Measurements from ENCODE around the gene TBC1D2.

Gene TBC1D2

GRCh38 chr9:98262056-98262455 lies 6.6 kb upstream of the TBC1D2 start:
- no peak overlapping the region for H3K27ac ChIP-seq (ENCODE audit: insufficient read depth, low read length, poor library complexity, severe bottlenecking)
- DNase-seq: no peak
- H3K9me3 ChIP-seq (ENCODE audit: control insufficient read depth, low read length): no peaks in the 10 kb centered on the region
- no peak overlapping the region for H3K4me3 ChIP-seq (ENCODE audit: insufficient read depth, low read depth, low read length, poor library complexity, severe bottlenecking)
- H3K4me1 ChIP-seq (ENCODE audit: control insufficient read depth, insufficient read depth, low read length, poor library complexity, severe bottlenecking): no peaks in the 10 kb centered on the region
- H3K27me3 ChIP-seq (replicated peaks; ENCODE audit: control insufficient read depth, insufficient read depth, low read length, poor library complexity, severe bottlenecking): no peaks in the 10 kb centered on the region
- H3K36me3 ChIP-seq (ENCODE audit: control insufficient read depth, insufficient read depth, low read length): no peaks in the 10 kb centered on the region

- no peak overlapping the region for H3K27ac ChIP-seq (ENCODE audit: insufficient read depth, low read length, poor library complexity, severe bottlenecking)
- DNase-seq: no peak
Measured at GRCh38 chr9:98260635-98261034, 5.2 kb upstream of the TBC1D2 start.

GRCh38 chr9:98259791-98260190 lies 4.3 kb upstream of the TBC1D2 start:
- H3K4me1 ChIP-seq (ENCODE audit: control insufficient read depth, insufficient read depth, low read length, poor library complexity, severe bottlenecking): peaks cover 8% of the 10 kb centered on the region
- no peak overlapping the region for H3K27ac ChIP-seq (ENCODE audit: insufficient read depth, low read length, poor library complexity, severe bottlenecking)
- no peak overlapping the region for H3K4me3 ChIP-seq (ENCODE audit: insufficient read depth, low read depth, low read length, poor library complexity, severe bottlenecking)
- no peaks in the 10 kb centered on the region for H3K27me3 ChIP-seq (replicated peaks; ENCODE audit: control insufficient read depth, insufficient read depth, low read length, poor library complexity, severe bottlenecking)
- DNase-seq: no peak
- H3K36me3 ChIP-seq (ENCODE audit: control insufficient read depth, insufficient read depth, low read length): no peaks in the 10 kb centered on the region
- no peaks in the 10 kb centered on the region for H3K9me3 ChIP-seq (ENCODE audit: control insufficient read depth, low read length)

More at GRCh38 chr9:98260635-98261034, 5.2 kb upstream of the TBC1D2 start:
- no peaks in the 10 kb centered on the region for H3K36me3 ChIP-seq (ENCODE audit: control insufficient read depth, insufficient read depth, low read length)
- H3K9me3 ChIP-seq (ENCODE audit: control insufficient read depth, low read length): no peaks in the 10 kb centered on the region
- peaks cover 5% of the 10 kb centered on the region for H3K4me1 ChIP-seq (ENCODE audit: control insufficient read depth, insufficient read depth, low read length, poor library complexity, severe bottlenecking)
- no peaks in the 10 kb centered on the region for H3K27me3 ChIP-seq (replicated peaks; ENCODE audit: control insufficient read depth, insufficient read depth, low read length, poor library complexity, severe bottlenecking)
- H3K4me3 ChIP-seq (ENCODE audit: insufficient read depth, low read depth, low read length, poor library complexity, severe bottlenecking): no peak overlapping the region

GRCh38 chr9:98256756-98257155 lies 1.3 kb upstream of the TBC1D2 start:
- Histone ChIP-seq H3K27ac (ENCODE audit: insufficient read depth, low read length, poor library complexity, severe bottlenecking) (peak overlapping the region; percentile 74), H3K36me3 (ENCODE audit: control insufficient read depth, insufficient read depth, low read length) (no peaks in the 10 kb centered on the region), H3K9me3 (ENCODE audit: control insufficient read depth, low read length) (no peaks in the 10 kb centered on the region), H3K27me3 (replicated peaks; ENCODE audit: control insufficient read depth, insufficient read depth, low read length, poor library complexity, severe bottlenecking) (no peaks in the 10 kb centered on the region), H3K4me1 (ENCODE audit: control insufficient read depth, insufficient read depth, low read length, poor library complexity, severe bottlenecking) (peaks cover 15% of the 10 kb centered on the region), H3K4me3 (ENCODE audit: insufficient read depth, low read depth, low read length, poor library complexity, severe bottlenecking) (peak overlapping the region; percentile 90)
- DNase-seq: peak in 2 of 3 donors; percentile 4 to 7

- no peaks in the 10 kb centered on the region for H3K27me3 ChIP-seq (replicated peaks; ENCODE audit: control insufficient read depth, insufficient read depth, low read length, poor library complexity, severe bottlenecking)
- no peaks in the 10 kb centered on the region for H3K36me3 ChIP-seq (ENCODE audit: control insufficient read depth, insufficient read depth, low read length)
- peak overlapping the region; percentile 74 for H3K27ac ChIP-seq (ENCODE audit: insufficient read depth, low read length, poor library complexity, severe bottlenecking)
- H3K9me3 ChIP-seq (ENCODE audit: control insufficient read depth, low read length): no peaks in the 10 kb centered on the region
- DNase-seq: peak in 1 of 3 donors; percentile 1
- H3K4me3 ChIP-seq (ENCODE audit: insufficient read depth, low read depth, low read length, poor library complexity, severe bottlenecking): peak overlapping the region; percentile 90
- H3K4me1 ChIP-seq (ENCODE audit: control insufficient read depth, insufficient read depth, low read length, poor library complexity, severe bottlenecking): peaks cover 15% of the 10 kb centered on the region
Measured at GRCh38 chr9:98255061-98255577, 330 bp downstream of the TBC1D2 start.

- peaks cover 15% of the 10 kb centered on the region for H3K4me1 ChIP-seq (ENCODE audit: control insufficient read depth, insufficient read depth, low read length, poor library complexity, severe bottlenecking)
- H3K27me3 ChIP-seq (replicated peaks; ENCODE audit: control insufficient read depth, insufficient read depth, low read length, poor library complexity, severe bottlenecking): no peaks in the 10 kb centered on the region
- no peaks in the 10 kb centered on the region for H3K9me3 ChIP-seq (ENCODE audit: control insufficient read depth, low read length)
- H3K4me3 ChIP-seq (ENCODE audit: insufficient read depth, low read depth, low read length, poor library complexity, severe bottlenecking): peak overlapping the region; percentile 90
- H3K36me3 ChIP-seq (ENCODE audit: control insufficient read depth, insufficient read depth, low read length): no peaks in the 10 kb centered on the region
- no peak for DNase-seq
- peak overlapping the region; percentile 74 for H3K27ac ChIP-seq (ENCODE audit: insufficient read depth, low read length, poor library complexity, severe bottlenecking)
Measured at GRCh38 chr9:98254228-98255060, 1.0 kb downstream of the TBC1D2 start.

- no peak overlapping the region for H3K4me3 ChIP-seq (ENCODE audit: insufficient read depth, low read depth, low read length, poor library complexity, severe bottlenecking)
- H3K27me3 ChIP-seq (replicated peaks; ENCODE audit: control insufficient read depth, insufficient read depth, low read length, poor library complexity, severe bottlenecking): no peaks in the 10 kb centered on the region
- DNase-seq: no peak
- no peaks in the 10 kb centered on the region for H3K36me3 ChIP-seq (ENCODE audit: control insufficient read depth, insufficient read depth, low read length)
- no peaks in the 10 kb centered on the region for H3K9me3 ChIP-seq (ENCODE audit: control insufficient read depth, low read length)
- peaks cover 24% of the 10 kb centered on the region for H3K4me1 ChIP-seq (ENCODE audit: control insufficient read depth, insufficient read depth, low read length, poor library complexity, severe bottlenecking)
- no peak overlapping the region for H3K27ac ChIP-seq (ENCODE audit: insufficient read depth, low read length, poor library complexity, severe bottlenecking)
Measured at GRCh38 chr9:98253565-98253964, 1.9 kb downstream of the TBC1D2 start.

GRCh38 chr9:98251551-98251950 lies 3.9 kb downstream of the TBC1D2 start:
- H3K27me3 ChIP-seq (replicated peaks; ENCODE audit: control insufficient read depth, insufficient read depth, low read length, poor library complexity, severe bottlenecking): no peaks in the 10 kb centered on the region
- no peak overlapping the region for H3K4me3 ChIP-seq (ENCODE audit: insufficient read depth, low read depth, low read length, poor library complexity, severe bottlenecking)
- no peaks in the 10 kb centered on the region for H3K9me3 ChIP-seq (ENCODE audit: control insufficient read depth, low read length)
- peaks cover 22% of the 10 kb centered on the region for H3K4me1 ChIP-seq (ENCODE audit: control insufficient read depth, insufficient read depth, low read length, poor library complexity, severe bottlenecking)
- H3K36me3 ChIP-seq (ENCODE audit: control insufficient read depth, insufficient read depth, low read length): no peaks in the 10 kb centered on the region
- DNase-seq: no peak
- H3K27ac ChIP-seq (ENCODE audit: insufficient read depth, low read length, poor library complexity, severe bottlenecking): no peak overlapping the region

- Histone ChIP-seq H3K4me1 (ENCODE audit: control insufficient read depth, insufficient read depth, low read length, poor library complexity, severe bottlenecking) (peaks cover 18% of the 10 kb centered on the region), H3K27me3 (replicated peaks; ENCODE audit: control insufficient read depth, insufficient read depth, low read length, poor library complexity, severe bottlenecking) (no peaks in the 10 kb centered on the region), H3K4me3 (ENCODE audit: insufficient read depth, low read depth, low read length, poor library complexity, severe bottlenecking) (no peak overlapping the region), H3K9me3 (ENCODE audit: control insufficient read depth, low read length) (no peaks in the 10 kb centered on the region), H3K36me3 (ENCODE audit: control insufficient read depth, insufficient read depth, low read length) (no peaks in the 10 kb centered on the region), H3K27ac (ENCODE audit: insufficient read depth, low read length, poor library complexity, severe bottlenecking) (no peak overlapping the region)
- DNase-seq: no peak
Measured at GRCh38 chr9:98249771-98250170, 5.7 kb downstream of the TBC1D2 start.

GRCh38 chr9:98248737-98249474 lies 6.5 kb downstream of the TBC1D2 start:
- DNase-seq: no peak
- peaks cover 2% of the 10 kb centered on the region for H3K36me3 ChIP-seq (ENCODE audit: control insufficient read depth, insufficient read depth, low read length)
- H3K4me3 ChIP-seq (ENCODE audit: insufficient read depth, low read depth, low read length, poor library complexity, severe bottlenecking): no peak overlapping the region
- peaks cover 11% of the 10 kb centered on the region for H3K4me1 ChIP-seq (ENCODE audit: control insufficient read depth, insufficient read depth, low read length, poor library complexity, severe bottlenecking)
- no peaks in the 10 kb centered on the region for H3K27me3 ChIP-seq (replicated peaks; ENCODE audit: control insufficient read depth, insufficient read depth, low read length, poor library complexity, severe bottlenecking)
- H3K27ac ChIP-seq (ENCODE audit: insufficient read depth, low read length, poor library complexity, severe bottlenecking): no peak overlapping the region
- no peaks in the 10 kb centered on the region for H3K9me3 ChIP-seq (ENCODE audit: control insufficient read depth, low read length)
